DOHH2 (cell line): ENCODE data around the gene PAFAH2.

Source experiments
- CTCF ChIP-seq: fragments of 200-600 bp; sonication (generic); IDR thresholded peaks from one replicate; pipeline ENCODE4 v1.5.1; 2014; ENCODE audit warnings: antibody characterized with exemption, mild to moderate bottlenecking, low read depth, low read length; ENCODE audit not compliant: poor library complexity, severe bottlenecking
- EZH2phosphoT487 ChIP-seq: fragments of 200-600 bp; sonication (generic); IDR thresholded peaks from 2 replicates; pipeline ENCODE4 v1.6.1; 2017; ENCODE audit warnings: borderline replicate concordance, mild to moderate bottlenecking, antibody characterized with exemption, low read length, moderate library complexity, mixed read lengths

- no peak for TF ChIP-seq CTCF
- no peak for TF ChIP-seq EZH2phosphoT487
Measured at GRCh38 chr1:25926731-25927496, 70.9 kb downstream of the PAFAH2 start.
